GM18868 (cell line): ENCODE results near the gene WDR76.

Experiments
- ATAC-seq: cut with Tn5 transposase; IDR thresholded peaks from one replicate; pipeline ENCODE4 v1.9.1; 2021; ENCODE audit warnings: mild to moderate bottlenecking, moderate library complexity; ENCODE audit not compliant: unreplicated experiment

WDR76 gene

GRCh38 chr15:43911235-43911781, 84.5 kb downstream of the WDR76 start:
- no peak for ATAC-seq

GRCh38 chr15:43912208-43912607, 85.4 kb downstream of the WDR76 start:
- ATAC-seq = no peak

GRCh38 chr15:43913026-43913780, 86.4 kb downstream of the WDR76 start:
- no peak for ATAC-seq

GRCh38 chr15:43913941-43914340, 87.1 kb downstream of the WDR76 start:
- no peak for ATAC-seq

- no peak for ATAC-seq
These were observed 89.0 kb downstream of the WDR76 start for GRCh38 chr15:43915631-43916325.

GRCh38 chr15:43916326-43916660, 89.5 kb downstream of the WDR76 start:
- no peak for ATAC-seq
